ENCODE results near the gene PLCB2.
A peak's percentile ranks its signal among the peaks of the same experiment; 100 is the strongest.

The PLCB2 gene

GRCh38 chr15:40323953-40324937 lies 16.5 kb upstream of the PLCB2 start:
- no peak for DNase-seq

GRCh38 chr15:40323239-40323952 lies 15.7 kb upstream of the PLCB2 start, which contains the start of gene INAFM2:
Gene INAFM2 (plus strand): TSS chr15:40323692. CDS start chr15:40324056, 364 bp downstream.
- peak; percentile 79 for DNase-seq

- no peak for DNase-seq
Measured at GRCh38 chr15:40322531-40323238, 14.9 kb upstream of the PLCB2 start.

- DNase-seq: peak; percentile 10
Measured at GRCh38 chr15:40320931-40321371, 13.2 kb upstream of the PLCB2 start.

GRCh38 chr15:40320409-40320808 lies 12.7 kb upstream of the PLCB2 start:
- no peak for DNase-seq

GRCh38 chr15:40317580-40317979 lies 9.8 kb upstream of the PLCB2 start:
- no peak for DNase-seq

- no peak for DNase-seq
Measured at GRCh38 chr15:40316931-40317330, 9.2 kb upstream of the PLCB2 start.

- DNase-seq: no peak
Measured at GRCh38 chr15:40314723-40315276, 7.1 kb upstream of the PLCB2 start.

GRCh38 chr15:40313531-40314398 lies 6.0 kb upstream of the PLCB2 start:
- no peak for DNase-seq

- DNase-seq: no peak
Measured at GRCh38 chr15:40312370-40313158, 4.8 kb upstream of the PLCB2 start.

- no peak for DNase-seq
Measured at GRCh38 chr15:40310993-40311392, 3.3 kb upstream of the PLCB2 start.

- no peak for DNase-seq
Measured at GRCh38 chr15:40310001-40310959, 2.5 kb upstream of the PLCB2 start.

GRCh38 chr15:40309344-40309862 lies 1.7 kb upstream of the PLCB2 start:
- no peak for DNase-seq

GRCh38 chr15:40306908-40307307 lies 827 bp downstream of the PLCB2 start:
- DNase-seq: no peak

GRCh38 chr15:40306371-40306770 lies 1.4 kb downstream of the PLCB2 start:
- DNase-seq: no peak

GRCh38 chr15:40305281-40305680 lies 2.5 kb downstream of the PLCB2 start:
- no peak for DNase-seq

- DNase-seq: no peak
Measured at GRCh38 chr15:40303576-40303975, 4.2 kb downstream of the PLCB2 start.

GRCh38 chr15:40302981-40303380 lies 4.8 kb downstream of the PLCB2 start:
- DNase-seq: no peak

GRCh38 chr15:40302288-40302886 lies 5.3 kb downstream of the PLCB2 start:
- DNase-seq: no peak

All from T1000 (cell line).